Forelimb muscle (tissue), 1 donor: Measurements from ENCODE around the gene RTL10. TPM values are rescaled to one million over a fixed set of nuclear protein-coding genes. Genes with fewer than 3 reads are reported as not detected.

Experiments used
- DNase-seq: peaks from one replicate; pipeline ENCODE4 v3.0.0-alpha.2; 2013; ENCODE audit warnings: low read depth
- polyA plus RNA-seq: library from polyadenylated mRNA; unstranded; fragments of 120-200 nt; gene quantifications from one replicate; pipeline ENCODE4 v1.2.1, GENCODE V29; 2013; ENCODE audit not compliant: insufficient read length

The RTL10 gene
- polyA plus RNA-seq, 1 donor = 12.0 TPM

GRCh38 chr22:19876941-19877625 is 22.4 kb upstream of the RTL10 start:
- no peak for DNase-seq

- no peak for DNase-seq
Observed at GRCh38 chr22:19876314-19876940, 21.8 kb upstream of the RTL10 start.

GRCh38 chr22:19875531-19876313 is 21.0 kb upstream of the RTL10 start:
- no peak for DNase-seq

GRCh38 chr22:19875061-19875530 is 20.4 kb upstream of the RTL10 start:
- DNase-seq = no peak

- DNase-seq = no peak
Observed at GRCh38 chr22:19874307-19875060, 19.8 kb upstream of the RTL10 start.

- DNase-seq = no peak
Observed at GRCh38 chr22:19873960-19874306, 19.3 kb upstream of the RTL10 start.

GRCh38 chr22:19873138-19873959 is 18.7 kb upstream of the RTL10 start:
- DNase-seq = no peak

GRCh38 chr22:19872779-19873137 is 18.1 kb upstream of the RTL10 start:
- no peak for DNase-seq

- no peak for DNase-seq
Observed at GRCh38 chr22:19871845-19872778, 17.4 kb upstream of the RTL10 start.

- no peak for DNase-seq
Observed at GRCh38 chr22:19871023-19871844, 16.6 kb upstream of the RTL10 start.

GRCh38 chr22:19870153-19871022 is 15.7 kb upstream of the RTL10 start:
- no peak for DNase-seq

GRCh38 chr22:19869497-19870152 is 15.0 kb upstream of the RTL10 start:
- DNase-seq = no peak

GRCh38 chr22:19868773-19869471 is 14.2 kb upstream of the RTL10 start:
- no peak for DNase-seq

GRCh38 chr22:19868333-19868732 is 13.7 kb upstream of the RTL10 start:
- DNase-seq = no peak

- no peak for DNase-seq
Observed at GRCh38 chr22:19867617-19868016, 12.9 kb upstream of the RTL10 start.

GRCh38 chr22:19866665-19867009 is 12.0 kb upstream of the RTL10 start:
- no peak for DNase-seq
